Bladder microvascular endothelial cell (primary cell): ENCODE measurements around the gene CLIC2. TPM values are rescaled to one million over a fixed set of nuclear protein-coding genes. Genes with fewer than 3 reads are reported as not detected.

Experiments
- total RNA-seq: library from RNA; depleted of rRNA; stranded (reverse); fragments of >200 nt; gene quantifications from 2 replicates; pipeline ENCODE4 v1.2.3, GENCODE V29; 2014

The CLIC2 gene
- 5.4 and 10.4 TPM in 2 replicates for total RNA-seq

GRCh38 chrX:155334486-155335336 is at the start of gene CLIC2:
CLIC2 (minus strand) TSS chrX:155334614; CDS start chrX:155334427, 187 bp downstream.

GRCh38 chrX:155381843-155382528 is 47.6 kb upstream of the CLIC2 start, which contains the start of gene F8A2:
F8A2 (plus strand) TSS chrX:155382095; CDS start chrX:155382115, 20 bp downstream.

GRCh38 chrX:155263854-155264628 is 70.4 kb downstream of the CLIC2 start, which contains the start of gene RAB39B:
RAB39B (minus strand) TSS chrX:155264491; CDS start chrX:155264288, 203 bp downstream.

Other genes with a start within 250 kb of the CLIC2 start
- gene VBP1, start 118.2 kb downstream of the CLIC2 start, total RNA-seq, result 55.2 and 56.5 TPM in 2 replicates
- under 0.01 and 0.38 TPM in 2 replicates for gene RAB39B, start 70.1 kb downstream of the CLIC2 start, total RNA-seq
- not detected in 2 replicates for gene F8A2, start 47.5 kb upstream of the CLIC2 start, total RNA-seq
- gene F8A3, start 124.0 kb upstream of the CLIC2 start, total RNA-seq, result 0.76 and 1.1 TPM in 2 replicates